ENCODE data around the gene DOLK.
"Not testable (repeated sequence)": the region's sequence is repeated elsewhere in the genome, so short reads cannot be mapped to it uniquely, and the experiment has no call there.

Gene DOLK

DNA sequence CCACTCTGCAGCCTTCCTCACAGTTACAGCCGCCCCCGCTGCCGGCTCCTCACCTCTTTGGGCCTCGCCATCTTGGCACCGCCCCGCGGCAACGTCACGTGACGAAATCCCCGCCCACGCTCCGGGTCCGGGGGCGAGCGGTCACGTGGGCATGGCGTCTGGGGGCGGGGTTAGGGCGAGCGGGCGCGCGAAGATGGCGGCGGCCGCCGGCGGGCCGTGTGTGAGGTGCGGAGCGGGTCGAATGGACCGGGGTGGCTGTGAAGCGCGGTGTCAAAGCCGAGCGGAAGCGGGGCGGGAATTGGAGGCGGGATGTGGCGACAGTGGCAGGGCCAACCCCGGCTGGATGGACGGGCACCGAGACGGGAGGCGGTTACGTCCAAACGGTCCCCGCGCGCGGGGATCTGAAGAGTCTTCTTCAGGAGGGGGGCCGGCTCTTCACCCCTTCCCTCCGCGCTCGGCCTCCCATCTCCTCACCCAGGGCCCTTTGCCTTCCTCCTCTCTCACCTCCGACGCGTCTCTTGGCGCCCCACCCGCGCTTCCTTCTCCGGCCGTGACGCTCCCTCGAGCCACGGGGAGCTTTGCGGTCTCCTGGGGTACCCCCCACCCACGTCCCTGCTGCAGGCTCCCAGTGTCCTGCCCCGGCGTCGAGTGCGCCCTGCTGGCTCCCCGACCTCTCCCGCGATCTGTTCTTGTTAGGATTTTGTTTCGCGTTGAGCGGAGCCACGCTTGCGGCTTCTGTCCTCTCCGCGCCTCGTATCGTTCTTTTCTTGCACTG is at the start of gene DOLK, which contains the start of gene NUP188:
DOLK (minus strand) TSS at position 77 of the 775 bp plus-strand sequence. CDS start 300 bp downstream, outside the sequence.
NUP188 (plus strand) TSS at position 173 of the 775 bp plus-strand sequence; CDS start at position 194, 21 bp downstream.
- DNase-seq, result peak; percentile 99

DNA sequence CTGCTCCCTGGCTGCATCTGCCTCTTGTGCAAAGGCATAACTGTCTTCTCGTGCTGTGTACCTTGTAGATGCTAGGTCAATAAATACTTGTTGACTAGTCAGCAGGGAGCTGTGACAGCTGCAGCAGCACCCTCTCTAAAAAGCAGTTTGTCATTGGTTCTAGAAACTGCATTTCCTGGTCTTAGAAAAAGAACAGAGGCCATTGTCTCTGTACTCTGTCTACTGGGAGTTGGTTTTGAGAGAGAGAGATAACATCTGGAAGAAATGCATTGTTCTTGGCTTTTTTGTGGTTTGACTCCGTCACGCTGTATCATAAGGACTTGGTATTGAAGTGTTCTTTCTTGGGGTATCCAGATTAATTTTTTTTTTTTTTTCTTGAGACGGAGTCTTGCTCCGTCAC is 48.4 kb upstream of the DOLK start:
- no peak for DNase-seq

DNA sequence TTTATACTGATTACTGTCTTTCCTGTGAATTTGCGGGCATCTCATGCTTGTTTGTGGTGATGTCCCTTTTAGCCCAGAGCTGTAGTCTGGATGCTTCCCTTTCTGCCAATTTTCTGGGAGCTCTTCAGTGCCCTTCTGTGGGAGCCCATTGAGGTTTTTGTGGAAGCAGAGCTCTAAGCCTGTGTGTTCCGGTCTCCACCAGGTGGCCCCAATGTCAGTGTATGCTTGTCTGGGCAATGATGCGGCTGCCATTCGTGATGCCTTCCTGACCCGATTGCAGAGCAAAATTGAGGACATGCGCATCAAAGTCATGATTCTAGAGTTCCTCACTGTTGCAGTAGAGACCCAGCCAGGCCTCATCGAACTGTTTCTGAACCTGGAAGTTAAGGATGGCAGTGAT is 45.6 kb upstream of the DOLK start:
- DNase-seq, result no peak

DNA sequence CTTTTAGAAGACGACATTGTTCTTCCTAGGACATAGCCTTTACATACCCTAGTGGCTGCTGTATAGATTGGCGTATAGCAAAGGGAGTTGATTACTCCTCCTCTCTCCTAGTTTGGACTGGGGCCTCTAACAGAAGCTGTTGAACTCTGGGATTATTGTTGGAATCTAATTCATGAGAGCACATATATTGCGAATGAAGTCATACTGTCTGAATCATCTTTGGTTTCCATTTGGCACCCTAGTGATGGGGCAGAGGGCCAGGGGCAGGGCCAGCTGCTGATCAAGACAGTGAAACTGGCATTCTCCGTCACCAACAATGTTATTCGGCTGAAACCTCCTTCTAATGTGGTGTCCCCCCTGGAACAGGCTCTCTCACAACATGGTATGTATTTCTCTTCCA is 40.4 kb upstream of the DOLK start:
- no peak for DNase-seq

DNA sequence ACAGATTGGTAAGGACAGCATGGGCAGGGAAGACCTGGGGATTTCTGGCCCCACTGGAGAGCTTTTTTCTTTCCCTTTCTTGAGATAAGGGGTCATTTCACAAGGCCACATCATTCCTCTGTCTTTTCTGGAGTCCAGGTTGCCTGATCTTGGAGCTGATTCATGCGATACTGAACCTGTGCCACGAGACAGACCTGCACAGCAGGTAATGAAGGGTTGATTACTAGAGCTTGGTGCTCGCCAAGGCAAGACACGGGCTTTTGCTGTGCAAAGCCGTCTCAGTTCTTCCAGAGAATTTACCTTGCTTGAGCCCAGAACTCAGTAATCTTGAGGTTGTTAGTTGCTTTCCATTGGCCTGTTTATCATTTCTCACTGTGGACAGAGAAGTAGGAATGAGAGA is 39.3 kb upstream of the DOLK start:
- DNase-seq, result no peak

DNA sequence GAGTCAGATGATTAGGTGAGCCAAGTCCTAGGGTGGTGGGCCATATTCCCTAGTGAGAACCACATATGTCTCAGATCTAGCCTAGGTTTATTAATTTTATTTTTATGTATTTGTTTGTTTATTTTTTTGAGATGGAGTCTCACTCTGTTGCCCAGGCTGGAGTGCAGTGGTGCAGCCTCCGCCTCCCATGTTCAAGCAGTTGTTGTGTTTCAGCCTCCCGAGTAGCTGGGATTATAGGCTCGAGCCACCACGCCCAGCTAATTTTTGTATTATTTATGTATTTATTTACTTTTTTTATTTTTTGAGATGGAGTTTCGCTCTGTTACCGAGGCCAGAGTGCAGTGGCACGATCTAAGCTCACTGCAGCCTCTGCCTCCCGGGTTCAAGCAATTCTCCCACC is 36.1 kb upstream of the DOLK start:
- DNase-seq, result no peak

DNA sequence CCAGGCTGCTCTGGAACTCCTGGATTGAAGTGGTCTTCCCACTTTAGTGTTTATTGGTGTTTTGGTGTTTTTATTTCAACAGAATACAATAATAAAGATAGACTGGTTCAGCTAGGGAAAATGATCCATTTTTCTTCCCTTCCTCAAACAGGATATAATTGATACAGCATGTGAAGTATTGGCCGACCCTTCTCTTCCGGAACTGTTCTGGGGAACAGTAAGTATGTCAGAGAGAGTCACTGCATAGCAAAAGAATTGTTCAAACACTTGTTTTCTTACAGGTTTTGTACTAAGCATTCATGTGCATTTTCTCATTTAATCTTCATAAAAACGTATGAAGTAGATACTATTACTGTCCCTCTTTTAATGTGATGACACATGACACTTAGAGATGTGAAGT is 31.7 kb upstream of the DOLK start:
- no peak for DNase-seq

DNA sequence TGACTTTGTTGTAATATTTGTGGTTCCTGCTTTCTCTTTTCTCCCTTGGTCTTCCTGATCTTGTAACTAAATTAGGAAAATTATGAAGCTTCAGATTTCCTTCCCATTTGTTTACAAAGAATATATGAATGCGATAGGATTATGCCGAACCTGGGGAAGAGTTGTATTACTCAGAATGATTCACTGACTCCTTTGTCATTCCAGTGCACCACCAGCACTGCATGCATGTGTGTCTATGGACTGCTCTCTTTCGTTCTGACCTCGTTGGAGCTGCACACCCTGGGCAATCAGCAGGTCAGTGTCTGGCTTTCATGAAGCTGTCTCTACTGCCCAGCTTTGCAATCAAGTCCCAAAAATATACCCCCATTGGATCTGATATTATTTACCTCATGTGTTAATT is 25.6 kb upstream of the DOLK start:
- DNase-seq, result no peak

DNA sequence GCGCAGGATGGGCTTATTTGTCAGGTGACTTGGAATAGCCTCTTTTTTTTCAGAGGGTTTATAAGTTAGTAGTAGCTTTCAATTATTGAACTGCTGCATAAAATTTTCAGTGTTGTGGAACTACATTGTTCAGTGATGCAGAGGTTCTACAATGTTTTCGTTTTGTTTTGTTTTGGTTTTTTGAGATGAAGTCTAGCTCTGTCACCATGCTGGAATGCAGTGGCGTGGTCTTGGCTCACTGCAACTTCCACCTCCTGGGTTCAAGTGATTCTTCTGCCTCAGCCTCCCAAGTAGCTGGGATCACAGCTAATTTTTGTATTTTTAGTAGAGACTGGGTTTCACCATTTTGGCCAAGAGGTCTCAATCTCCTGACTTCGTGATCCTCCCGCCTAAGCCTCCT is 22.1 kb upstream of the DOLK start:
- DNase-seq, result no peak

DNA sequence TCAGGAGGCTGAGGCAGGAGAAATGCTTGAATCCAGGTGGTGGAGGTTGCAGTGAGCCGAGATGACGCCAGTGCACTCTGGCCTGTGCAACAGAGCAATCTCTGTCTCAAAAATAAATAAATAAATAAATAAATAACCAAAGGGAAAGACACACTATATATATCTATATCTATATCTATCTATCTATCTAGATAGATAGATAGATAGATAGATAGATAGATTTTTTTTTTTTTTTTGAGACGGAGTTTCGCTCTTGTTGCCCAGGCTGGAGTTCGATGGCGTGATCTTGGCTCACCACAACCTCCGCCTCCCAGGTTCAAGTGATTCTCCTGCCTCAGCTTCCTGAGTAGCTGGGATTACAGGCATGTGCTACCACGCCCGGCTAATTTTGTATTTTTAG is 14.0 kb upstream of the DOLK start:
- DNase-seq, result not testable (repeated sequence)

DNA sequence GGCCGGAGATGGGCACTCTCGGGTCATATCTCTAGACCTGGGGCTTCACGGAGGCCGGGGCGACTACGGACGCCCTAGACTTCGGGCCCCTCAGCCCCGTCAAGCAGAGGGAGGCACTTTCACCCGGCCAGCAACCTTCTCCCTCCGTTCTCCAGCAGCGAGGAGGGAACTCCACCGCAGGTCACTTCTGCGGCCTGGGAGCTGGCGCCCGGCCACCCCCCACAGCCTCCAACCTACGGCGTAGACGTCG is 201 bp downstream of the DOLK start:
- no peak for DNase-seq

DNA sequence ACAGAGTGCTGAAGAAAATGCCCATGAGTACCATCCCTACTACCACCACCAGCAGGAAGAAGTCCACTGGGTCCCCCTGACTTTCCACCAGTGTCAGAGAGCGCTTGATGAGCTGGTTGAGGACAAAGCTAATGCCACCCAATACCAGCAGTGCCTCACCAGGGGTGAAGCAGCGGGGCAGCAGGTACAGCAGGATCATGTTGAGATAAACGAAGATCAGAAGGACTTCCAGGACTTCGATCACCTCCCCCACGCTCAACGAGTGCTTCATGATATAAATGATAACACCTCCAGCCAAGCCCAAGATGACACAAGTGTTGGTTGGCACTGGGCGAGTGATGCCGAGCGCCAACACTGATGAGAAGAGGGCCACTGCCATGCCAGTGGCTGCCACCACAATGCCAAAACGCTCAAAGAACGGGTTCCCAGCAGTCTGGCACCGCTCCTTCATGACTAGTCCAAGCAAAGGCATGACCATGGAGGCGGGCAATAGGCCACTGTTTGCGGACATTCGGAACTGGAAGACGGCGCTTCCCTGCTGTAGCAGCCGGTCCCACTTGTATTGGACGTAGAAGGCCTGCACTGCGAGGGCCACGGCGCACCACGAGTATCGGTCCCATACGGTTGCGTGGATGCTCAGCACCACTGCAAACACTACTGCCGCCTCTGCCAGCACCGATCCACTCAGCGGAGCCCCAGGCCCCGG is 679 bp downstream of the DOLK start:
- DNase-seq, result peak; percentile 12

DNA sequence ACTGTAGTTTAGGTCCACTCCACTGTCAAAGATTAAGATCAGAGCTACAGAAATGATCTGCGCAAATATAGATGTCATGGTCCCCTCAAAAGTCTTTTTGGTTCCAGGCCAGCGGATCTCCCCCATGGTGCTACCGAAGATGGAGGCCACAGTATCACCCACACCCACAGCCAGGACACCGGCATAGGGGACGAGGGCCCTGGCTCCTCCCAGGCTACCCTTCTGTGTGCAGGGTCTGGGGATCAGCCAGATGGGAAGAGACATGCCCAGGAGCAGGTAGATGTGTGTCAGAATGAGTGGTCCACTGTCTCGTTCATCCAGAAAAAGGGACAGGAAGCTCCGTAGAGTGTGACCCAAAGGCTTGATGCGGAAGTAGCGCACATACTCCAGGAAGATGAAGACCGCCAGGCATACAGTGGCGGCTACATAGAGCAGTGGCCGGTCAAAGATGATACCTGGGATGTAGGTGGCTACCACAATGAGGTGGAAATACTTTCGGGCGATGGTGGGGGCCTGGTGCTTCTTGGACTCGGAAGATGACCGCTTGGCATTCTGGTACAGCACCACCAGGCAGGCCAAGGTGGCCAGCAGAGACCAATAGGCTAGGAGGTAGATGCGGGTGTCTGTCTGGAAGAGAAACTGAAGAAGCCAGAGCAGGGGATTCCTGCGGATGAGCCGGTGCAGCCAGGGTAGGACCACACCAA is 1.5 kb downstream of the DOLK start:
- no peak for DNase-seq

DNA sequence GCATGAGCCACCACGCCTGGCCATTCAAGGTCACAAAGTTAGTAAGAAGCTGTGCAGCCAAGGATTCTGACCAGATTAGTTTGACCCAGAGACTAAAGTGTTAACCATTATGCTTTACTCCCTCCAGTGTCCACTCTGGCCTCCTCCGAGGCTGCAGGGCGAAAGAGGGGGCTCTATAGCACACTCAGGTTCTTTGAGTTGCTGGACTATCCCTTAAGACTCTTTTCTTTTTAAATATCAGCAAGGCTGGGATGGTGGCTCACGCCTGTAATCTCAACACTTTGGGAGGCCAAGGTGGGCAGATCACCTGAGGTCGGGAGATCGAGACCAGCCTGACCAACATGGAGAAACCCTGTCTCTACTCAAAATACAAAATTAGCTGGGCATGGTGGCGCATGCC is 2.4 kb downstream of the DOLK start:
- DNase-seq, result not testable (repeated sequence)

DNA sequence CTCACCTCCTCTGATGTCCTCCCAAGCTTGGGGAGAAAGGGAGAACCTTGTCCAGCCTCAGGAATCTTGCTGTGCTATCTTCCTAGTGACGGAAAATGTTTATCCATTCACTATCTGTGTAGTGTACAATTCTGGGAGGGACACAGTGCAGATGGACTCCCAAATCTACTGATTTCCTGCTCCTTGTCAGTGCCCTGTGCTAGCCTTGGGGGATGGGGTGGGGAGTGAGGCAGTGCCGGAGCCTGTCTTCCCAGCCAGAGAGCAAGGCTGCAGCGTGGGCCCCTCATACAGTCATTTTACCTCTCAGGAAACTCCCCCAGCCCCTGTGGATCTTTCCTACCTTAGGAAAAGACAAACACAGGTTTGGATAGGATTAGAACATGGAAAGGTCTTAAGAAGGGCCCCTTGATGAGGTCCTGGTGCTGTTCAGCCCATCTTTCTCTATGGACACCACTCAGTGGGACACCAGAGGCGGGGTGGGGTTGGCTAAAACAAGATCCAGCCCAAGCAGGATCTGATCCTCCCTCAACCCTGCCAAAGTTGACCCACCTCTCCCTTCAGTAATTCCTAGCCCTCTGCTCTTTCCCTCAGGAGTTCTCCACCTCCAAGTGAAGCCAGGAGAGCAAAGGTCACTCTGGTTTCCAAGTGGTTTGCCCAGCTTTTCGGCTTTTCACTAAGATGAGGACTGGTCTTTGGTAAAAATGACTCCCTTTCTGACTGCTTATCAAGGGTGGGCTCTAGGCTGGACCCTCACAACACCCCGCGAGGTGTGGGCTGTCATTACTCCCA is 3.4 kb downstream of the DOLK start:
- DNase-seq, result no peak

DNA sequence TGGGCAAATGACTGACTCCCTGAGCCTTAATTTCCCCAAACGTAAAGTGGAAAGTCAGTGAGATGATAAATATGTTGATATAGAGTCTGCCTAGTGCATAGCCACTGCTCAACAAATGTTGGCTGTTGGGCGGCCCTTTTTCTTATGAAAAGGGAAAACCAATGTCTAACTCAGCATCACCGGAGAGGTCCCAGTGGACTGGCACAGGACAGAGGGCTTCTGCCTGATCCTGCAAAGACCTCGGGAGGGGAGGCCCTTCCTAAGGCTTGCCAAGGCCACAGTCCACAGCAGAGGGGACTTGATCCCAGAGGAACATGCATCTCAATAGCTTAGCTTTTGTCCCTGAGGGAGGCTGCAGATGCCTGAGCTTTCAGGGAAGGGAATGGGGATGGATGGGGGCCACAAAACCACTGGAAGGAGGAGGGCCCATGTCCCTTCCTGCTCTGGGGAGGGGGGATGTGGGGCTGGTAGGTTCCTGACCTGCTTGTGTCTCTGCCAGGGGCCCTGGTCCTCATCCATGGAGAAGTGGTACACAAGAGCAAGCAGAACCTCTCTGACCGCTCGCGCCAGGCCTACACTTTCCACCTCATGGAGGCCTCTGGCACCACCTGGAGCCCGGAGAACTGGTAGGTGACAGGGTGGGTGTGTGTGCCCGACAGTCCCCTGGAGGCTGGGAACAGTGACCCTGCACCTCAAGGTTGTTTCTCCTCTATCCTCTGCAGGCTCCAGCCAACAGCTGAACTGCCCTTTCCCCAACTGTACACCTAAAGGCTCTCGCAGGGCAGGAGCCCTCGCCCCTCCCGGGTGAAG is 6.3 kb downstream of the DOLK start:
- no peak for DNase-seq

DNA sequence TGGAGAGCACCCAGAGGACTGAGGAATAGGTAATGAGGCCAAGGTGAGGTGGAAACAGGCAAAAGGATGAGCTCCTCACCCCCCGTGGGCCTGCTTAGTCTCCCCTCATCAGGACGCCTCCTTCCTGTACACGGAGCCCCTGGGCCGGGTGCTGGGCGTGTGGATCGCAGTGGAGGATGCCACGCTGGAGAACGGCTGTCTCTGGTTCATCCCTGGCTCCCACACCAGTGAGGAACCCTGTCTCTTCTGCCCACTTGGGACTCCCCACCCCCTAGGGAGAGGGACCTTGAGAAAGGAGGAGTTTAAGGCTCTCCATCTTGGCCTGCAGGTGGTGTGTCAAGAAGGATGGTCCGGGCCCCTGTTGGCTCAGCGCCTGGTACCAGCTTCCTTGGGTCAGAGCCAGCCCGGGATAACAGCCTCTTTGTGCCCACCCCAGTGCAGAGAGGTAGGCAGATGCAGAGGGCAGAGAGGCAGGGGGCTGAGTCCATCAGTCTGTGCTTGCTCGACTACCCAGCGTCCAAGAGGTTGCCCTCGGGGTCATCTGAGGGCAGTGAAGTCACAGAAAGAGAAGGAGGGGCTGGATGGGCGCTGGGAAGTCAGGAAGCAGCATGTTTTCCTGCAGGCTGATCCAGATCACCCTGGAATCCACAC is 7.0 kb downstream of the DOLK start:
- DNase-seq, result no peak

DNA sequence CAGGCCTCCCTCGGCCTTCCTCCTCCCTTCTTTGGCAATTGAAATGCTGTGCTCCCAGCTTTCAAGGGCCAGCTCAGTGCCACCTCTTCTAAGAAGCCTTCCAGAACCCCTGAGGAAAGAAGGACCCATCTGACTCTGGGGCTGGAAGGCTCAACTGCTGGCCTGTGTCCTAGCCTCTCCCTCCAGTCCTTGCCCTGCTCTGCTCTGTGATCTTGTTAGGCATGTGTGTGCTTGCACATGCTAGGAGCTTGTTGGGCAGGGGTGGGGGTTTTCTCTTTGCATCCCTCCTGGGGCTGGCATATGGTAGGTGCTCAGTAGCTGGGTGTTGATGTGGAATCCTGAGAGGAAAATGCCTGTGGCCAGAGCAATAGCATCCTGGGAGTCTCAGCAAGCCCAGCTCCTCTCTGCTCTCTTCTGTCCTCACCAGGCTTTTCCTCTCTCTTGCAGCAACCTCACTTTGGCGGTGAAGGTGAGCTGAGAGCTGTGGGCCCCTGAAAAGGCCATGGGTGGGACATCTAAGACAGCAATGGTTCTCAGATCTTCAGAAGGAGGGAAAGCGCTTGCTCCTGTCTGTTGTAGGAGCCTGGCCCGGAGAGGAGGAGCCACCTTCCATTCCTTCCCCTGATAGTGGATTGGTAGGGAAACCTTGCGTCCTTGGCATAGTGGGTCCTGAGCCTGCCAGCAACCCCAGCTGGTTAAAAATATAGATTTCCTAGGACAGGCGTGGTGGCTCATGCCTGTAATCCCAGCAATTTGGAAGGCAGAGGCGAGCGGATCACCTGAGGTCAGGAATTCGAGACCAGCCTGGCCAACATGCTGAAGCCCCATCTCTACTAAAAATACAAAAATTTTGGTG is 9.9 kb downstream of the DOLK start:
- DNase-seq, result no peak

DNA sequence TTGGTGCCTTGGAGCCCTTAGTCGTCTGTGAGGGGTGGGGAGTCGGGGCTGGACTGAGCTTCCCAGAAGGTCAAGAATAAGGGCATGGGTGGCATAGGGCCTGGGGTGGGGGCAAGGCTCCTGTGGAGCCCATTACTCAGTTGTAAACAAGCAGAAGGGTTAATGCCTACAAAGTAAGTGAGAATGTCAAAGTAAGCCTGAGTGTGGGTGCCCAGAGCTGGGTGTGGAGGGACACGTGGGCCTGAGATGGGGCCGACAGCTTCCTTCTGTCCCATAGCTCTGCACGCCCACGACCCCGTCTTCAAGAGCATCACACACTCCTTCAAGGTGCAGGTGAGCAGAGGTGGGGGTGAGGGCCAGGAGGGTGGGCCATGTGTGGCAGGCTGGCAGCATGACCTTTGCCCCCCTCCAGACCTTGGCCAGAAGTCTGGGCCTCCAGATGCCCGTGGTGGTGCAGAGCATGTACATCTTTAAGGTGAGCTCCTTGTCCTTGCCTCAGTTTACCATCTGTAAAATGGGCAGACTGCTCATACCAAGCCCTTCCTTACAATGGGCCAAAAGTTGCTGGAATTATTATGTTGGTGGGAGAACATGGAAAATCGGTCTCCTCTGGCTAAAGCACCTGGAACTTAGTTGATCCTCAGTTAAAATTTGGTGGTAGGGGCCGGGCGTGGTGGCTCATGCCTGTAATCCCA is 11.1 kb downstream of the DOLK start:
- no peak for DNase-seq

DNA sequence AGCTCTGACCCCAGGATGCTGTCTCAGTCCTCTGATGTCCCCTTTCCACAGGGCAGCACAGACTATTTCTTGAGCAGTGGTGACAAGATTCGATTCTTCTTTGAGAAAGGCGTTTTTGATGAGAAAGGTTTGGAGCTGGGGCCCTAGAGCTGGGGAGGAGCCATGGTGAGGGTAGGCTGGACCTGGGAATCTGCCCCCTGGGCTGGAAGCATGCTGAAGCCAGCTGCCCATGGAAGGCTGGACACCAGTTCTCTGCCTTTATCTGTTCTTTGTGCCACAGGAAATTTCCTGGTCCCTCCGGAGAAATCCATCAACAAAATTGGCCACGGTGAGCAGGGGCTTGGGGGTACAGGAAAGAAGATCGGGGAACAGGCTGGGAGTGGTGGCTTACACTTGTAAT is 13.7 kb downstream of the DOLK start:
- no peak for DNase-seq

All from suppressor macrophage treated with lipopolysaccharide for 4 hours (primary cell).